RWPE1 (cell line): ENCODE data around the gene EGFR.
A peak's percentile ranks its signal among the peaks of the same experiment; 100 is the strongest.

ENCODE experiments used
- CTCF ChIA-PET: fragments of 350-600 bp; sonication (Branson Sonifier 250); formaldehyde crosslinking; extraction: SDS; loops from one replicate; lab custom pipeline; 2021; lab: Yijun Ruan, JAX
- POLR2A ChIA-PET: fragments of 400-600 bp; formaldehyde crosslinking; extraction: SDS; loops from one replicate; lab custom pipeline; 2020; ENCODE audit warnings: antibody characterized with exemption; ENCODE audit not compliant: low non-redundant PET; lab: Yijun Ruan, JAX
- DNase-seq: peaks from one replicate; pipeline ENCODE4 v3.0.0; 2012; ENCODE audit warnings: low spot score
- H3K27ac ChIP-seq: fragments of 450-650 bp; 2 replicates; pipeline ENCODE4 v1.5.1; 2017
- CTCF ChIP-seq: fragments of 450-650 bp; conservative IDR thresholded peaks from 2 replicates; pipeline ENCODE4 v1.5.1; 2017; ENCODE audit warnings: low read depth, mild to moderate bottlenecking

Gene EGFR

DNA sequence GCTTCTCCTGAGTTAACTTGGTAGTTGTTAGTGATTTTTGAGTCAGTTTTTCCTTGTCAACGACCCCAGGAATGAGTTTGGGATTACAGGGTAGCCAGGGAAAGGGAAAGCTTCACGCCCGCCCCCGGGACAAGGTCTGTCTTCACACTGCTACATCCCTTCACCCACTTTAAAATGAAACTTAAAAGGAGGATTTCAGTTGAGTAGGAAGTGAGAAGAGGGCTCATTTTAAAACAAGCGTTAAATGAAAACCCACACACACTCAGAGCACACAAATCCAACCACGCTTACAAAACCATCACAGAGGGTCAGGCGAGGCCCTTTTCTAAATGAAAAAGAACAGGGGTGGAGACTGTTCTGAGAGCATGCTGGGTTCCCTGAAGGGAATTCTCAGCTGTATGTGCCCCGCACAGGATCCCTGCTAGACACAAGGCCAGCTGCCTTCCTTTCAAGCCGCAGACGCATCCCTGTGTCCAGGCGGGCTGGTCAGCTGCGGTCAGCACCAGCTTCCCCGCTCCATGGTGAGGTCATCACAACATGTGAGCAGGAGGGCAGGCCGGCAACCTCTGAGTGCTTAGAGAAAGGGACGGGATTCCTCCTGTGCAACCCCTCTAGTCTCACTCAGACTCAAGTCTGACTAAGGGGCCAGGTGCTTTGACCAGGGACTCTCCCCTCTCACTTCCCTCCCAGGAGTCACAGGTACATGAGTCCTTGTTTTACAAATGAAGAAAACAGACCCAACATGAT is 111.8 kb downstream of the EGFR start:
- DNase-seq, result no peak

DNA sequence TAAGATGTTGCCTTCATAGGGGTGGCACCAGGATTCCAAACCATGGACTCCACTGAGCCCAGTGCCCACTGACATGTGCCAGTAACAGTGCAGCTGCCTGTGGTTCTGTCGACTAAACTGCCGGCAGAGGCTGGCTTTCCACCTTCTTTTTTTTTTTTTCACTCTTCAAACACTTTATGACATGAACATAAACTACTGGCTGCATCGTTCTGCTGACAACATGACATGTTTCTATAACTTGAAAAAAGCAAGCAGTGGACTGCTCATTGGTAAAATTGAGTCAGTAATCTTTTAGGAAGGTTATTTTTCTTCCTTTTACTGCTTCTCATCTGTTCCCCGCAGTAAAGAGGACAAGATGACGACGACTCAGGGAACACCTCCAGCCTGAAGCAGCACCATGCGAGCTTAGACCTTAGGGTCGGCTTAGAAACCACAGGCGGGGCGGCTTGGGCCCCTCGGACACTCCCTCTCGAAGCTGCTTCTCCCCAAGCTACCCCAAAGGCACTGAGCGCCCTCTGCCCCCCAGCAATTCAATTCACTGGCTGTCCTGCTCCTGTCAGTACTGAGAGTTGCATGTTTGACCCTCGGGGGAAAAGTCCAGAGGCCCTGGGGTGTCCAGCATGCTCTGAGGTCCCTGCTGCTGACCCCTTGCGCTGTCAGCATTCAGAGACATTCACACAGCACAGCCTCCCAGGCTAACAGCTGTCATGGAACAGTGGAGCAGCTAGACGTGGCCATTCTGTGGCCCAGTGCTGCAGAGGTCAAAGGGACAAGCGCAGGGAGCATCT is 112.5 kb downstream of the EGFR start:
- no peak for TF ChIP-seq CTCF
- POLR2A ChIA-PET, result no interaction called here
- DNase-seq, result no peak
- CTCF ChIA-PET, result no interaction called here
- H3K27ac ChIP-seq, result peak overlapping the region; percentile 84

More for the DNA sequence above, 111.8 kb downstream of the EGFR start:
- POLR2A ChIA-PET, result no interaction called here
- no peak for TF ChIP-seq CTCF
- CTCF ChIA-PET, result no interaction called here
- H3K27ac ChIP-seq, result peak overlapping the region; percentile 84

GRCh38 chr7:55132550-55132889 is 113.7 kb downstream of the EGFR start:
- POLR2A ChIA-PET, result no interaction called here
- DNase-seq, result no peak
- TF ChIP-seq CTCF, result no peak
- CTCF ChIA-PET, result interaction anchor here (1.0 to 1.8 kb wide), 2 partner anchors 11 to 123 kb away, joined by 3 to 6 read pairs; no protein-coding TSS in a partner anchor
- peak overlapping the region; percentile 97 for H3K27ac ChIP-seq

DNA sequence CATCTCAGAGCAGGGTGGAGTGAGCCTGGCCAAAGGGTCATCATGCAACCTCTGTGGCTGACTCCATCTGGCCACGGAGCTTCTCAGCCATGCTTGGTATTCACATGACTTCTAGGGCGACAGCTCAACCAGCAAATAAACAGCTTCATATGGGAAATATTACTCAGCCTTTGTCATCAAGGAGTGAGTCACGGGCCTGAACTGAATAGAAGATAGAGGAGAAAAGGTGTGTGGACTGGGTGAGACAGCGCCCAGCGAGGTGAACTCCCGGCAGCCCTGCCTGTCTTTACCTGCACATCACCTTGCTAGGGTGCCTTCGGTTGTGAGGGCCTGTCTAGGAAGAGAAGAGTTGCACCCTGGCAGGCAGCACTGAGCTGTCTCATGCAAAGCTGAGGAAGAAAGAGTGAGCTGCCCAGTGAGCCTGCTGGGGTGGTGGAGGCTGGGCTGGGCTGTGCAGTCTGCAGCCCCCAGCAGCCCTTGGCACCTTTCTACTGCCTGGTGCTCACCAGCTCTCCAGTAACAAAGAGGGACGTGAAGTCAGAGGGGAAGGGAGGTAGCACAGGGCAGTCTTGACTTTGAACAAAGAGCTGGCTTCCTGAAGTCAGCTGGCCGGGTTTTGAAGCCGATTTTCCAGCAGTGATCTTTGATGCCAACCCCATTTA is 114.2 kb downstream of the EGFR start:
- CTCF ChIA-PET, result interaction anchor here (1.0 to 1.8 kb wide), 2 partner anchors 12 to 122 kb away, joined by 3 to 6 read pairs; no protein-coding TSS in a partner anchor

DNA sequence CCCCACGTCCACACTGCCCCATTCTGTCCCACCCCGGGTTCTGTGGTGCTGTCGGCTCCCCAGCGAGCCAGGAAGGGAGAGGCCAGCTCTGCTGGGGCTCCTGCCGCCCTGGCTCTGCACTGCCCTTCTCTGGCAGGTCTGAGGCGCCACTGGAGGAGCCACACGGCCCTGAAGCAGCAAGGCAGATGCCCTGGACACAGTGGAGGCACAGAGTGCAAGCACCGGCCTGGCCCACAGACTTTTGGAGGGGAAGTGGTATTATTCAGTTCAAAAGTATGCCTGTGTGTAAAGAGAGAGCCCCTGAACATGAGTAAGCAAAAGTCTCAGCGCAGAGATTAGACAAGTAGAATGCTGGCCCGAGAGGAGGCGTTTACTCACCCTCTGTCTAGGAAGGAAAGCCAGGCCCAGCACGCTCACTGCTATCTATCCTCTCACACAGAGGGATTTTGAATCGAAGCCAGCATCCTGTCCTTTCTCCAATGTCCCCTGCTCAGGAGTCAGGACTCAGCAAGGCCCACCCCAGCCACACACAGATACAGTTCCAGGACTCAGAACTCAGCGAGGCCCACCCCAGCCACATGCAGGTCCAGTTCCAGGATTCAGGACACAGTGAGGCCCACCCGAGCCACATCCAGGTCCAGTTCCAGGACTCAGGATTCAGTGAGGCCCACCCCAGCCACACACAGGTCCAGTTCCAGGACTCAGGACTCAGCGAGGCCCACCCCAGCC is 115.0 kb downstream of the EGFR start:
- peak overlapping the region; percentile 97 for H3K27ac ChIP-seq
- peak; percentile 80 for DNase-seq
- TF ChIP-seq CTCF, result no peak
- POLR2A ChIA-PET, result no interaction called here
- CTCF ChIA-PET, result interaction anchor here (1.0 to 1.8 kb wide), 2 partner anchors 13 to 122 kb away, joined by 3 to 6 read pairs; no protein-coding TSS in a partner anchor

More for the DNA sequence above, 114.2 kb downstream of the EGFR start:
- H3K27ac ChIP-seq, result peak overlapping the region; percentile 97
- POLR2A ChIA-PET, result no interaction called here
- TF ChIP-seq CTCF, result no peak
- peak; percentile 92 for DNase-seq
